H54 (cell line): Measurements from ENCODE around the gene DOK4.

Experiments
- DNase-seq: peaks from one replicate; pipeline ENCODE4 v3.0.0; 2011; ENCODE audit warnings: low spot score, mixed read lengths; ENCODE audit not compliant: insufficient read length
- FAIRE-seq: peaks from 3 replicates; lab custom pipeline; 2011; peaks lifted over from hg19 to GRCh38; lab: Jason Lieb, UNC
- POLR2A ChIP-seq: IDR thresholded peaks from 2 replicates; pipeline ENCODE4 v1.6.1; 2011; ENCODE audit warnings: low read depth, mild to moderate bottlenecking, low read length

Gene DOK4

GRCh38 chr16:57473176-57473840, 13.0 kb downstream of the DOK4 start:
- DNase-seq (no peak), FAIRE-seq (no peak)
- TF ChIP-seq POLR2A, result no peak

- no peak for FAIRE-seq
- TF ChIP-seq POLR2A, result no peak
- DNase-seq, result peak; percentile 38
These were observed 13.6 kb downstream of the DOK4 start for GRCh38 chr16:57472665-57473060.

- FAIRE-seq (no peak), DNase-seq (no peak)
- TF ChIP-seq POLR2A, result no peak
These were observed 14.2 kb downstream of the DOK4 start for GRCh38 chr16:57471852-57472664.

GRCh38 chr16:57471209-57471608, 15.1 kb downstream of the DOK4 start:
- no peak for TF ChIP-seq POLR2A
- FAIRE-seq, result no peak
- DNase-seq, result no peak

GRCh38 chr16:57470711-57471110, 15.6 kb downstream of the DOK4 start:
- DNase-seq, result no peak
- no peak for FAIRE-seq
- no peak for TF ChIP-seq POLR2A

GRCh38 chr16:57469917-57470470, 16.3 kb downstream of the DOK4 start:
- DNase-seq, result no peak
- no peak for TF ChIP-seq POLR2A
- no peak for FAIRE-seq

GRCh38 chr16:57469046-57469445, 17.2 kb downstream of the DOK4 start:
- no peak for FAIRE-seq
- no peak for DNase-seq

GRCh38 chr16:57468346-57468745, 17.9 kb downstream of the DOK4 start:
- no peak for FAIRE-seq
- no peak for TF ChIP-seq POLR2A
- no peak for DNase-seq

More at GRCh38 chr16:57469046-57469445, 17.2 kb downstream of the DOK4 start:
- no peak for TF ChIP-seq POLR2A

GRCh38 chr16:57464523-57464922, 21.8 kb downstream of the DOK4 start:
- no peak for FAIRE-seq
- no peak for TF ChIP-seq POLR2A
- DNase-seq, result no peak

GRCh38 chr16:57462978-57463362, 23.3 kb downstream of the DOK4 start:
- no peak for TF ChIP-seq POLR2A
- FAIRE-seq, result no peak
- DNase-seq, result no peak

- DNase-seq (peak; percentile 84), FAIRE-seq (peak; percentile 71)
- peak; percentile 100 for TF ChIP-seq POLR2A
These were observed 23.9 kb downstream of the DOK4 start, which contains the start of gene POLR2C for GRCh38 chr16:57462209-57462977. Gene POLR2C, plus strand, starts transcription at chr16:57462679. Its CDS starts 46 bp downstream, at chr16:57462725.

GRCh38 chr16:57452021-57452420, 34.3 kb downstream of the DOK4 start:
- no peak for FAIRE-seq
- DNase-seq, result no peak
- TF ChIP-seq POLR2A, result no peak

- DNase-seq (peak; percentile 94), FAIRE-seq (no peak)
- TF ChIP-seq POLR2A, result peak; percentile 87
These were observed 38.9 kb downstream of the DOK4 start, which contains the start of the genes CIAPIN1 and COQ9 for GRCh38 chr16:57447186-57447962. Gene CIAPIN1, minus strand, starts transcription at chr16:57447385. Its CDS starts 6,457 bp downstream, at chr16:57440928. Gene COQ9, plus strand, starts transcription at chr16:57447479. Its CDS starts 27 bp downstream, at chr16:57447506.
